K562 (cell line): ENCODE measurements around the gene LIMS1. TPM values are rescaled to one million over a fixed set of nuclear protein-coding genes. Genes with fewer than 3 reads are reported as not detected.

ENCODE experiments used
- DDX20 ChIP-seq: fragments of 450-650 bp; IDR thresholded peaks from 2 replicates; pipeline ENCODE4 v1.6.1; 2016; ENCODE audit warnings: missing genetic modification characterization, low read depth, mild to moderate bottlenecking, missing compliant biosample characterization, moderate library complexity
- FOXK2 ChIP-seq, 2 experiments: fragments of 450-650 bp; IDR thresholded peaks in 1 of 2; conservative IDR thresholded peaks in 1 of 2; 2 replicates each; pipeline ENCODE4 v1.6.1; 2016; ENCODE audit warnings: low read depth in 2 of 2, mild to moderate bottlenecking in 1 of 2
- GTF2E2 ChIP-seq: fragments of 200-800 bp; sonication (Bioruptor generic); IDR thresholded peaks from 2 replicates; pipeline ENCODE4 v1.6.1; 2016; ENCODE audit warnings: missing genetic modification characterization, missing compliant biosample characterization
- HMG20B ChIP-seq: fragments of 250-450 bp; sonication (Bioruptor Pico); IDR thresholded peaks from 2 replicates; pipeline ENCODE4 v1.5.0; 2021; ENCODE audit warnings: mild to moderate bottlenecking
- MAZ ChIP-seq, 2 experiments: fragments of 450-650 bp in 1 of 2; sonication (generic) in 1 of 2; formaldehyde crosslinking; IDR thresholded peaks in 1 of 2; conservative IDR thresholded peaks in 1 of 2; 2 replicates each; pipeline versions ENCODE4 v1.4.0 to v1.5.0; 2020; ENCODE audit warnings: mild to moderate bottlenecking in 1 of 2, missing genetic modification reagents in 1 of 2
- MCM3 ChIP-seq: fragments of 450-650 bp; IDR thresholded peaks from 2 replicates; pipeline ENCODE4 v1.6.1; 2016
- MYC ChIP-seq, 2 experiments: fragments of 250-450 bp in 1 of 2; sonication (Bioruptor Pico) in 1 of 2; IDR thresholded peaks; 2 replicates each; pipeline versions ENCODE4 v1.5.1 to v1.6.1; 2012 to 2021; ENCODE audit warnings: low read depth in 2 of 2, borderline replicate concordance in 1 of 2, improper control_type of control experiment in 1 of 2, low read length in 1 of 2, mild to moderate bottlenecking in 1 of 2, moderate library complexity in 1 of 2
- NCOA1 ChIP-seq: fragments of 450-650 bp; IDR thresholded peaks from 2 replicates; pipeline ENCODE4 v1.6.1; 2016; ENCODE audit warnings: low read depth
- PML ChIP-seq: IDR thresholded peaks from 2 replicates; pipeline ENCODE4 v1.6.1; 2012; ENCODE audit warnings: low read length, inconsistent platforms
- POLR2A ChIP-seq: fragments of 450-650 bp; conservative IDR thresholded peaks from 2 replicates; pipeline ENCODE4 v1.6.1; 2016
- POU5F1 ChIP-seq: fragments of 150-350 bp; IDR thresholded peaks from 2 replicates; pipeline ENCODE4 v1.6.1; 2014; ENCODE audit warnings: borderline replicate concordance, low read length, low read depth, mild to moderate bottlenecking; ENCODE audit not compliant: partially characterized antibody
- RBM22 ChIP-seq: fragments of 200-400 bp; formaldehyde crosslinking; IDR thresholded peaks from 2 replicates; pipeline ENCODE4 v1.6.1; 2018; ENCODE audit warnings: low read length, low read depth; ENCODE audit not compliant: poor library complexity, severe bottlenecking
- SMARCB1 ChIP-seq: IDR thresholded peaks from 2 replicates; pipeline ENCODE4 v1.6.1; 2011; ENCODE audit warnings: improper control_type of control experiment, low read depth; ENCODE audit not compliant: insufficient read length
- SRF ChIP-seq, 2 experiments: fragments of 250-450, 450-650 bp in 1 of 2; sonication (Bioruptor Pico) in 1 of 2; sonication (generic) in 1 of 2; formaldehyde crosslinking; IDR thresholded peaks; 2 replicates each; pipeline versions ENCODE4 v1.5.0 to v1.5.1; 2020 to 2022; ENCODE audit warnings: mild to moderate bottlenecking in 1 of 2, missing genetic modification reagents in 1 of 2
- STAT5B ChIP-seq: fragments of 250-450 bp; sonication (Bioruptor Pico); IDR thresholded peaks from 2 replicates; pipeline ENCODE4 v1.8.0; 2021; ENCODE audit warnings: mild to moderate bottlenecking, inconsistent platforms
- TAF1 ChIP-seq: IDR thresholded peaks from 2 replicates; pipeline ENCODE4 v1.6.1; 2011; ENCODE audit warnings: mild to moderate bottlenecking, low read length, moderate library complexity; ENCODE audit not compliant: insufficient read depth, control insufficient read depth, severe bottlenecking; ENCODE audit errors: extremely low read depth
- ZNF212 ChIP-seq: fragments of 450-650 bp; formaldehyde crosslinking; IDR thresholded peaks from 2 replicates; pipeline ENCODE4 v1.4.0; 2020; ENCODE audit warnings: mild to moderate bottlenecking
- ZNF24 ChIP-seq: fragments of 450-650 bp; IDR thresholded peaks from 2 replicates; pipeline ENCODE4 v1.6.1; 2016
- ZNF354B ChIP-seq: fragments of 250-450 bp; sonication (Bioruptor Pico); IDR thresholded peaks from 2 replicates; pipeline ENCODE4 v1.4.0; 2020
- ZNF589 ChIP-seq: fragments of 200-800 bp; sonication (Bioruptor generic); IDR thresholded peaks from 2 replicates; pipeline ENCODE4 v1.6.1; 2016; ENCODE audit warnings: low read depth, missing genetic modification characterization, missing compliant biosample characterization
- polyA plus RNA-seq, 8 experiments: library from polyadenylated mRNA; depleted of rRNA in 4 of 8; stranded (reverse) in 5 of 8; unstranded in 3 of 8; fragments of >200 nt; fragmentation: Nextera tagmentation in 2 of 8; fragmentation: Illumina TruSeq in 1 of 8; extraction: Ambion mirVana in 2 of 8; extraction: Trizol in 1 of 8; gene quantifications; 2 replicates each; pipeline versions ENCODE4 v1.2.1 to v1.2.3, GENCODE V29; 2011 to 2014; ENCODE audit warnings: inconsistent platforms in 1 of 8, missing spikeins in 1 of 8
- total RNA-seq, 7 experiments: library from RNA; depleted of rRNA in 6 of 7; stranded (reverse); fragments of >200 nt in 6 of 7; fragmentation: Illumina TruSeq in 2 of 7; extraction: Trizol in 2 of 7; gene quantifications; 2 replicates each; pipeline versions ENCODE4 v1.2.1 to v1.2.3, GENCODE V29; 2011 to 2021; ENCODE audit warnings: low replicate concordance in 1 of 7
- TF ChIP-seq, protein P1 (sequence below): fragments of 450-650 bp; IDR thresholded peaks from 2 replicates; pipeline ENCODE4 v1.6.1; 2016; ENCODE audit warnings: missing biosample characterization, missing genetic modification characterization
- TF ChIP-seq, protein P2 (sequence below), 2 experiments: fragments of 150-350 bp in 1 of 2; IDR thresholded peaks; 2 replicates each; pipeline ENCODE4 v1.6.1; 2012 to 2016; ENCODE audit warnings: low read depth in 2 of 2, low read length in 2 of 2, mild to moderate bottlenecking in 1 of 2, moderate library complexity in 1 of 2
- TF ChIP-seq, protein P3 (sequence below): conservative IDR thresholded peaks from 2 replicates; pipeline ENCODE4 v1.6.1; 2011; ENCODE audit warnings: low read depth, mild to moderate bottlenecking, low read length; ENCODE audit not compliant: control insufficient read depth

LIMS1 gene
- total and polyA plus RNA-seq, 9 of the 15 experiments (the other 6 are each of a cell fraction or from before 2014, with no cell fraction given), result 52.8 to 134 (median 81.0) TPM

DNA sequence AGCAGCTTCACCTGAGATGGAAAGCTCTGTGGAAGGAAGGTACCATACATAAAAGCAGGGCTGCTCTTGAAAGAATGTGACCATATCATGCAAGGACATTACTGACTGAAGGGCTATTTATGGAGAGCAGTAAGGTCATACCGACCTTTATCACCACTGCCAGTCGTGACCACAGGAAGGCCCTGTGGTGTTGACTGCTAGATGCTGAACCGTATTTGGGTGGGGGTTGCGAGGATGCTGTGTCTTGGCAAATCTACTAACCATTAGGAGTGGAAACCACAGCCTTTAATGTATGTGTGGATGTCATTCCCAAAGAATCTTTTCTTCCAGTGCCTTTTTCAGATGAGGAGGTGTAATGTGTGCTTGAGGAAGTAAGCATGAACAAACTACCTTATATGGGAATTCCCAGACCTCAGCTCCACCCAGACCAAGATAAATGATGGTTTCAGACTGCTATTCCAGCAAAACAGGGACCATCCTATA lies 60.8 kb downstream of the LIMS1 start (continued):
- TF ChIP-seq, protein P1, sequence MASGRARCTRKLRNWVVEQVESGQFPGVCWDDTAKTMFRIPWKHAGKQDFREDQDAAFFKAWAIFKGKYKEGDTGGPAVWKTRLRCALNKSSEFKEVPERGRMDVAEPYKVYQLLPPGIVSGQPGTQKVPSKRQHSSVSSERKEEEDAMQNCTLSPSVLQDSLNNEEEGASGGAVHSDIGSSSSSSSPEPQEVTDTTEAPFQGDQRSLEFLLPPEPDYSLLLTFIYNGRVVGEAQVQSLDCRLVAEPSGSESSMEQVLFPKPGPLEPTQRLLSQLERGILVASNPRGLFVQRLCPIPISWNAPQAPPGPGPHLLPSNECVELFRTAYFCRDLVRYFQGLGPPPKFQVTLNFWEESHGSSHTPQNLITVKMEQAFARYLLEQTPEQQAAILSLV (tag), result no peak
- TF ChIP-seq ZNF24, result peak; percentile 75; the same call in 1 of the 2 replicates
- no peak for TF ChIP-seq ZNF212 (CRISPR knock-in tag)
- TF ChIP-seq FOXK2 (conservative IDR thresholded peaks at IDR 0.05 in 1 of 2, IDR thresholded peaks at IDR 0.05 in 1 of 2; ENCODE audit: low read depth in 2 of 2), result peak; percentile 83 to 90; a peak in 3 of 4 replicates
- peak; percentile 53; the same call in 1 of the 2 replicates for TF ChIP-seq MYC (IDR thresholded peaks at IDR 0.05; ENCODE audit: low read depth, low read length)
- TF ChIP-seq MYC (CRISPR knock-in tag; IDR thresholded peaks at IDR 0.05; ENCODE audit: borderline replicate concordance, low read depth), result no peak
- TF ChIP-seq MCM3, result no peak
- TF ChIP-seq STAT5B (CRISPR knock-in tag), result no peak
- peak; percentile 45; the same call in 1 of the 2 replicates for TF ChIP-seq GTF2E2 (tag)
- TF ChIP-seq ZNF589 (CRISPR knock-in tag), result peak; percentile 90
- no peak for TF ChIP-seq POU5F1
- TF ChIP-seq, protein P2, sequence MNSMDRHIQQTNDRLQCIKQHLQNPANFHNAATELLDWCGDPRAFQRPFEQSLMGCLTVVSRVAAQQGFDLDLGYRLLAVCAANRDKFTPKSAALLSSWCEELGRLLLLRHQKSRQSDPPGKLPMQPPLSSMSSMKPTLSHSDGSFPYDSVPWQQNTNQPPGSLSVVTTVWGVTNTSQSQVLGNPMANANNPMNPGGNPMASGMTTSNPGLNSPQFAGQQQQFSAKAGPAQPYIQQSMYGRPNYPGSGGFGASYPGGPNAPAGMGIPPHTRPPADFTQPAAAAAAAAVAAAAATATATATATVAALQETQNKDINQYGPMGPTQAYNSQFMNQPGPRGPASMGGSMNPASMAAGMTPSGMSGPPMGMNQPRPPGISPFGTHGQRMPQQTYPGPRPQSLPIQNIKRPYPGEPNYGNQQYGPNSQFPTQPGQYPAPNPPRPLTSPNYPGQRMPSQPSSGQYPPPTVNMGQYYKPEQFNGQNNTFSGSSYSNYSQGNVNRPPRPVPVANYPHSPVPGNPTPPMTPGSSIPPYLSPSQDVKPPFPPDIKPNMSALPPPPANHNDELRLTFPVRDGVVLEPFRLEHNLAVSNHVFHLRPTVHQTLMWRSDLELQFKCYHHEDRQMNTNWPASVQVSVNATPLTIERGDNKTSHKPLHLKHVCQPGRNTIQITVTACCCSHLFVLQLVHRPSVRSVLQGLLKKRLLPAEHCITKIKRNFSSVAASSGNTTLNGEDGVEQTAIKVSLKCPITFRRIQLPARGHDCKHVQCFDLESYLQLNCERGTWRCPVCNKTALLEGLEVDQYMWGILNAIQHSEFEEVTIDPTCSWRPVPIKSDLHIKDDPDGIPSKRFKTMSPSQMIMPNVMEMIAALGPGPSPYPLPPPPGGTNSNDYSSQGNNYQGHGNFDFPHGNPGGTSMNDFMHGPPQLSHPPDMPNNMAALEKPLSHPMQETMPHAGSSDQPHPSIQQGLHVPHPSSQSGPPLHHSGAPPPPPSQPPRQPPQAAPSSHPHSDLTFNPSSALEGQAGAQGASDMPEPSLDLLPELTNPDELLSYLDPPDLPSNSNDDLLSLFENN (IDR thresholded peaks at IDR 0.05; ENCODE audit: low read depth in 2 of 2, low read length in 2 of 2), result peak in 1 of 2 experiments; percentile 98; a peak in 2 of 4 replicates
- TF ChIP-seq TAF1, result peak; percentile 68
- peak; percentile 94 for TF ChIP-seq NCOA1
- no peak for TF ChIP-seq DDX20 (tag)
- peak; percentile 51; the same call in 1 of the 2 replicates for TF ChIP-seq POLR2A
- TF ChIP-seq MAZ (CRISPR knock-in tag; conservative IDR thresholded peaks at IDR 0.05 in 1 of 2, IDR thresholded peaks at IDR 0.05 in 1 of 2), result peak; percentile 37 to 85; a peak in 2 of 4 replicates
- peak; percentile 97 for TF ChIP-seq PML
- no peak for TF ChIP-seq RBM22
- TF ChIP-seq HMG20B (CRISPR knock-in tag), result no peak
- no peak for TF ChIP-seq ZNF354B
- TF ChIP-seq SMARCB1, result peak; percentile 52
- TF ChIP-seq, protein P3, sequence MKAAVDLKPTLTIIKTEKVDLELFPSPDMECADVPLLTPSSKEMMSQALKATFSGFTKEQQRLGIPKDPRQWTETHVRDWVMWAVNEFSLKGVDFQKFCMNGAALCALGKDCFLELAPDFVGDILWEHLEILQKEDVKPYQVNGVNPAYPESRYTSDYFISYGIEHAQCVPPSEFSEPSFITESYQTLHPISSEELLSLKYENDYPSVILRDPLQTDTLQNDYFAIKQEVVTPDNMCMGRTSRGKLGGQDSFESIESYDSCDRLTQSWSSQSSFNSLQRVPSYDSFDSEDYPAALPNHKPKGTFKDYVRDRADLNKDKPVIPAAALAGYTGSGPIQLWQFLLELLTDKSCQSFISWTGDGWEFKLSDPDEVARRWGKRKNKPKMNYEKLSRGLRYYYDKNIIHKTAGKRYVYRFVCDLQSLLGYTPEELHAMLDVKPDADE, result no peak; the same call in 1 of the 2 replicates
- peak; percentile 90 to 98 for TF ChIP-seq SRF (CRISPR knock-in tag; IDR thresholded peaks at IDR 0.05)
